Immature natural killer cell (primary cell): ENCODE data around the gene SPSB4. TPM values are rescaled to one million over a fixed set of nuclear protein-coding genes. Genes with fewer than 3 reads are reported as not detected.

Source experiments
- DNase-seq, 3 donors: peaks; one replicate each; pipeline ENCODE4 v3.0.0; 2022; ENCODE audit warnings: mixed read lengths in 1 of 3
- H3K27ac Mint-ChIP-seq, 6 donors: one replicate each; pipeline ENCODE4 v1.8.0; 2020; ENCODE audit warnings: mixed read lengths in 6 of 6, mild to moderate bottlenecking in 5 of 6, inconsistent platforms in 4 of 6, moderate library complexity in 3 of 6
- H3K27me3 Mint-ChIP-seq, 3 donors: one replicate each; pipeline ENCODE4 v1.8.0; 2020 to 2021; ENCODE audit warnings: low read depth in 3 of 3, mild to moderate bottlenecking in 3 of 3, mixed read lengths in 3 of 3, moderate library complexity in 3 of 3, inconsistent platforms in 1 of 3
- H3K36me3 Mint-ChIP-seq, 3 donors: one replicate each; pipeline ENCODE4 v1.8.0; 2020; ENCODE audit warnings: mixed read lengths in 3 of 3, inconsistent platforms in 2 of 3, mild to moderate bottlenecking in 2 of 3
- H3K4me1 Mint-ChIP-seq, 2 donors: one replicate each; pipeline ENCODE4 v1.8.0; 2020; ENCODE audit warnings: inconsistent platforms in 2 of 2, mild to moderate bottlenecking in 2 of 2, mixed read lengths in 2 of 2, moderate library complexity in 1 of 2
- H3K4me3 Mint-ChIP-seq, 5 donors: one replicate each; pipeline ENCODE4 v1.8.0; 2020; ENCODE audit warnings: mild to moderate bottlenecking in 5 of 5, mixed read lengths in 5 of 5, inconsistent platforms in 3 of 5, moderate library complexity in 3 of 5
- H3K9me3 Mint-ChIP-seq, 6 donors: one replicate each; pipeline ENCODE4 v1.8.0; 2020; ENCODE audit warnings: mild to moderate bottlenecking in 6 of 6, mixed read lengths in 6 of 6, inconsistent platforms in 4 of 6, moderate library complexity in 3 of 6
- polyA plus RNA-seq, 3 donors: library from polyadenylated mRNA; unstranded; fragments of 300-500 nt; fragmentation: Illumina TruSeq; gene quantifications; one replicate each; pipeline ENCODE4 v1.2.3, GENCODE V29; 2021

SPSB4 gene
- polyA plus RNA-seq, 3 donors from 2014 or later = not detected

- Mint-ChIP-seq H3K4me3 (peak overlapping the region in 3 of 5 donors; percentile 26 to 57 (median 41)), H3K9me3 (peaks cover 0 to 2% (median 0%) of the 10 kb centered on the region in 6 donors), H3K27ac (peak overlapping the region in 4 of 6 donors; percentile 29 to 62 (median 53)), H3K4me1 (peaks cover 5 to 18% of the 10 kb centered on the region in 2 donors), H3K27me3 (peaks cover 2 to 18% (median 2%) of the 10 kb centered on the region in 3 donors), H3K36me3 (no peaks in the 10 kb centered on the region)
- peak; percentile 17 to 32 (median 25) for DNase-seq
Measured at GRCh38 chr3:141128126-141128777, 77.1 kb downstream of the SPSB4 start.

- no peak for DNase-seq
Measured at GRCh38 chr3:141129049-141129448, 77.9 kb downstream of the SPSB4 start.

GRCh38 chr3:141129541-141130011 is 78.4 kb downstream of the SPSB4 start:
- H3K27ac Mint-ChIP-seq = no peak overlapping the region
- DNase-seq = no peak
- H3K9me3 Mint-ChIP-seq = peaks cover 0 to 2% (median 0%) of the 10 kb centered on the region in 6 donors
- H3K27me3 Mint-ChIP-seq = peaks cover 0 to 13% (median 2%) of the 10 kb centered on the region in 3 donors
- no peaks in the 10 kb centered on the region for H3K36me3 Mint-ChIP-seq
- no peak overlapping the region for H3K4me3 Mint-ChIP-seq
- peaks cover 5 to 18% of the 10 kb centered on the region in 2 donors for H3K4me1 Mint-ChIP-seq

More at GRCh38 chr3:141129049-141129448, 77.9 kb downstream of the SPSB4 start:
- H3K36me3 Mint-ChIP-seq = no peaks in the 10 kb centered on the region
- H3K4me3 Mint-ChIP-seq = no peak overlapping the region
- no peak overlapping the region for H3K27ac Mint-ChIP-seq
- H3K4me1 Mint-ChIP-seq = peaks cover 5 to 18% of the 10 kb centered on the region in 2 donors
- H3K9me3 Mint-ChIP-seq = peaks cover 0 to 2% (median 0%) of the 10 kb centered on the region in 6 donors
- H3K27me3 Mint-ChIP-seq = peaks cover 2 to 18% (median 3%) of the 10 kb centered on the region in 3 donors

- peaks cover 0 to 4% (median 4%) of the 10 kb centered on the region in 3 donors for H3K36me3 Mint-ChIP-seq
- no peak overlapping the region for H3K27ac Mint-ChIP-seq
- H3K27me3 Mint-ChIP-seq = peaks cover 7 to 24% (median 14%) of the 10 kb centered on the region in 3 donors
- no peak for DNase-seq
- H3K9me3 Mint-ChIP-seq = peaks cover 9 to 22% (median 13%) of the 10 kb centered on the region in 6 donors
- H3K4me1 Mint-ChIP-seq = no peaks in the 10 kb centered on the region
- H3K4me3 Mint-ChIP-seq = no peak overlapping the region
Measured at GRCh38 chr3:141143517-141143916, 92.4 kb downstream of the SPSB4 start.

GRCh38 chr3:141146979-141147470 is 95.9 kb downstream of the SPSB4 start:
- Mint-ChIP-seq H3K27ac (no peak overlapping the region), H3K9me3 (peaks cover 4 to 11% (median 8%) of the 10 kb centered on the region in 6 donors), H3K27me3 (peaks cover 3 to 16% (median 13%) of the 10 kb centered on the region in 3 donors), H3K4me1 (no peaks in the 10 kb centered on the region), H3K36me3 (peaks cover 0 to 4% (median 0%) of the 10 kb centered on the region in 3 donors), H3K4me3 (no peak overlapping the region)
- no peak for DNase-seq

- peaks cover 2 to 13% (median 12%) of the 10 kb centered on the region in 3 donors for H3K27me3 Mint-ChIP-seq
- H3K27ac Mint-ChIP-seq = no peak overlapping the region
- peaks cover 0 to 4% (median 0%) of the 10 kb centered on the region in 3 donors for H3K36me3 Mint-ChIP-seq
- no peak for DNase-seq
- H3K9me3 Mint-ChIP-seq = peaks cover 0 to 6% (median 3%) of the 10 kb centered on the region in 6 donors
- no peak overlapping the region for H3K4me3 Mint-ChIP-seq
- no peaks in the 10 kb centered on the region for H3K4me1 Mint-ChIP-seq
Measured at GRCh38 chr3:141147657-141148056, 96.5 kb downstream of the SPSB4 start.

GRCh38 chr3:141148169-141148568 is 97.0 kb downstream of the SPSB4 start:
- Mint-ChIP-seq H3K4me1 (no peaks in the 10 kb centered on the region), H3K27ac (no peak overlapping the region), H3K9me3 (peaks cover 0 to 3% (median 1%) of the 10 kb centered on the region in 6 donors), H3K36me3 (peaks cover 0 to 4% (median 0%) of the 10 kb centered on the region in 3 donors), H3K4me3 (no peak overlapping the region), H3K27me3 (peaks cover 2 to 13% (median 9%) of the 10 kb centered on the region in 3 donors)
- no peak for DNase-seq

- DNase-seq = no peak
- H3K4me1 Mint-ChIP-seq = no peaks in the 10 kb centered on the region
- peaks cover 2 to 10% (median 6%) of the 10 kb centered on the region in 3 donors for H3K27me3 Mint-ChIP-seq
- H3K27ac Mint-ChIP-seq = no peak overlapping the region
- H3K4me3 Mint-ChIP-seq = no peak overlapping the region
- peaks cover 0 to 4% (median 0%) of the 10 kb centered on the region in 3 donors for H3K36me3 Mint-ChIP-seq
- peaks cover 0 to 4% (median 0%) of the 10 kb centered on the region in 6 donors for H3K9me3 Mint-ChIP-seq
Measured at GRCh38 chr3:141148770-141149169, 97.6 kb downstream of the SPSB4 start.

- H3K27ac Mint-ChIP-seq = no peak overlapping the region
- no peaks in the 10 kb centered on the region for H3K4me1 Mint-ChIP-seq
- peaks cover 0 to 7% (median 4%) of the 10 kb centered on the region in 3 donors for H3K27me3 Mint-ChIP-seq
- peaks cover 0 to 2% (median 0%) of the 10 kb centered on the region in 6 donors for H3K9me3 Mint-ChIP-seq
- no peak for DNase-seq
- H3K4me3 Mint-ChIP-seq = no peak overlapping the region
- peaks cover 0 to 4% (median 0%) of the 10 kb centered on the region in 3 donors for H3K36me3 Mint-ChIP-seq
Measured at GRCh38 chr3:141150081-141150830, 99.1 kb downstream of the SPSB4 start.

- H3K9me3 Mint-ChIP-seq = peaks cover 0 to 2% (median 0%) of the 10 kb centered on the region in 6 donors
- DNase-seq = no peak
- H3K4me3 Mint-ChIP-seq = no peak overlapping the region
- no peak overlapping the region for H3K27ac Mint-ChIP-seq
- no peaks in the 10 kb centered on the region for H3K4me1 Mint-ChIP-seq
- no peaks in the 10 kb centered on the region for H3K36me3 Mint-ChIP-seq
- peaks cover 0 to 9% (median 4%) of the 10 kb centered on the region in 3 donors for H3K27me3 Mint-ChIP-seq
Measured at GRCh38 chr3:141150931-141151330, 99.8 kb downstream of the SPSB4 start.

GRCh38 chr3:141151439-141151838 is 100.3 kb downstream of the SPSB4 start:
- H3K27ac Mint-ChIP-seq = no peak overlapping the region
- DNase-seq = no peak
- H3K27me3 Mint-ChIP-seq = peaks cover 0 to 9% (median 4%) of the 10 kb centered on the region in 3 donors
- H3K36me3 Mint-ChIP-seq = no peaks in the 10 kb centered on the region
- no peak overlapping the region for H3K4me3 Mint-ChIP-seq
- H3K4me1 Mint-ChIP-seq = no peaks in the 10 kb centered on the region
- H3K9me3 Mint-ChIP-seq = peaks cover 0 to 2% (median 0%) of the 10 kb centered on the region in 6 donors

GRCh38 chr3:141152130-141152529 is 101.0 kb downstream of the SPSB4 start:
- H3K4me1 Mint-ChIP-seq = no peaks in the 10 kb centered on the region
- DNase-seq = no peak
- no peak overlapping the region for H3K27ac Mint-ChIP-seq
- H3K36me3 Mint-ChIP-seq = no peaks in the 10 kb centered on the region
- no peak overlapping the region for H3K4me3 Mint-ChIP-seq
- H3K9me3 Mint-ChIP-seq = peaks cover 0 to 2% (median 0%) of the 10 kb centered on the region in 6 donors
- H3K27me3 Mint-ChIP-seq = peaks cover 0 to 9% (median 2%) of the 10 kb centered on the region in 3 donors

- Mint-ChIP-seq H3K4me3 (no peak overlapping the region), H3K9me3 (peaks cover 0 to 2% (median 0%) of the 10 kb centered on the region in 6 donors), H3K27ac (no peak overlapping the region), H3K4me1 (no peaks in the 10 kb centered on the region), H3K36me3 (no peaks in the 10 kb centered on the region), H3K27me3 (peaks cover 0 to 5% (median 2%) of the 10 kb centered on the region in 3 donors)
- DNase-seq = no peak
Measured at GRCh38 chr3:141152801-141153678, 101.9 kb downstream of the SPSB4 start.
